Duodenal mucosa (tissue), 2 donors: ENCODE data around the gene GRIPAP1.

ENCODE experiments used
- H3K27ac ChIP-seq: one replicate; pipeline ENCODE4 v1.7.0; 2013; ENCODE audit warnings: low read depth, low read length
- H3K27me3 ChIP-seq, 2 donors: one replicate each; pipeline ENCODE4 v1.7.0; 2013; ENCODE audit warnings: low read length in 2 of 2, control low read depth in 1 of 2; ENCODE audit not compliant: insufficient read depth in 2 of 2, control insufficient read depth in 1 of 2
- H3K36me3 ChIP-seq, 2 donors: one replicate each; pipeline ENCODE4 v1.7.0; 2013; ENCODE audit warnings: low read length in 2 of 2, control low read depth in 1 of 2; ENCODE audit not compliant: insufficient read depth in 2 of 2, control insufficient read depth in 1 of 2
- H3K4me1 ChIP-seq, 2 donors: one replicate each; pipeline ENCODE4 v1.7.0; 2013; ENCODE audit warnings: low read length in 2 of 2, control low read depth in 1 of 2; ENCODE audit not compliant: insufficient read depth in 2 of 2, control insufficient read depth in 1 of 2
- H3K4me3 ChIP-seq, 2 donors: one replicate each; pipeline ENCODE4 v1.7.0; 2013; ENCODE audit warnings: low read length in 2 of 2, low read depth in 1 of 2
- H3K9ac ChIP-seq, 2 donors: one replicate each; pipeline ENCODE4 v1.7.0; 2013; ENCODE audit warnings: low read length in 2 of 2, low read depth in 1 of 2
- H3K9me3 ChIP-seq, 2 donors: one replicate each; pipeline ENCODE4 v1.7.0; 2013; ENCODE audit warnings: low read length in 2 of 2, control low read depth in 1 of 2; ENCODE audit not compliant: control insufficient read depth in 1 of 2

Gene GRIPAP1

DNA sequence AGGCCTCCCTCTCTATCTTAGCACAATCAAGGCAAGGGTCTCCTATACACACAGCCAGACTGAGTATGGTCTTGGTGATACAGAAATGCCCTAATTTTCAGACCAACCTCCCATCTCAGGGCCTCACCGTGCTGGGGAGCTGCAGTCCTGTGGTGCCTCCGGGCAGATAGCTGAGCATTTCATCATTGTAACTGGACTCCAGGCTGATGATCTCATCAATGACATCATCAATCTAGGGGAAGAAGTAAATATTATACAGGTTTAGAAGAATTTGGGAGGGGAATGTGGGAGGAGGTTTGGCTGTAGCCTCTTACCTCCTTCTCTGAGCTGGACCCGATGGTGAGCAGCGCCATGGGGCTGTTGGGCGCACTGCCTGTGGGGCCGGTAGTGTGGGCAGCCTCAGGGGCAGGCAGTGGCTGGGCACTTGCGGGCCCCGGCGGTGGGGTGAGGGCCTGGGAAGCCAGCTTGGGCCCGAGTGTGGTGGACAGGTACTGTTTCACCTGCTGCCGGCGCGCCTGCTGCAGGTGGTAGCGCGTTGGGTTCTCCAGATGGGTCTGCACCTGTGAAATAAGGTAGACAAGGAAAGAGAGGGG is 35.9 kb upstream of the GRIPAP1 start:
- H3K36me3 ChIP-seq = peaks cover 3 to 42% of the 10 kb centered on the region in 2 donors
- no peak overlapping the region for H3K27ac ChIP-seq
- no peak overlapping the region for H3K4me3 ChIP-seq
- no peaks in the 10 kb centered on the region for H3K27me3 ChIP-seq
- H3K9ac ChIP-seq = no peak overlapping the region
- peaks cover 6 to 20% of the 10 kb centered on the region in 2 donors for H3K4me1 ChIP-seq
- H3K9me3 ChIP-seq = no peaks in the 10 kb centered on the region

DNA sequence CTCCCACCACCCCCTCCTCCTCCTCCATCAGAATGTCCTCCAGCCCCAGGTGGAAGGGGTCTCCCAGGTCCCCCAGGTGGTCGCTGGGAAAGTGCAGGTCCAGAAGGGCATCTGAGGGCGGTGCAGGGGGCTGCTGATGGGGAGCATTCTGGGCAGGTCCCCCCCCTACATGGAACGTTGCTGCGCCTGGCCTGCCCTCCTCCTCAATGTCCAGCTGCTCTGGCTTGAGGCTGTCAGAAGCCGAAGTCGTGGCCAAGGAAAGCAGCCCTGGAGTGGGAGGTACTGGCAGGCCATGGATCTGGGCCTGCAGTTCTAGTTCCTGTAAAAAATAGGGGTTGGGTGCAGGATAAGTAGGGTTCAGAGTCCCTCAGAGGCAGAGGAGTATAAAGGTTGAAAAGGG is 28.2 kb upstream of the GRIPAP1 start:
- H3K27me3 ChIP-seq = no peaks in the 10 kb centered on the region
- peak overlapping the region; percentile 25 for H3K27ac ChIP-seq

DNA sequence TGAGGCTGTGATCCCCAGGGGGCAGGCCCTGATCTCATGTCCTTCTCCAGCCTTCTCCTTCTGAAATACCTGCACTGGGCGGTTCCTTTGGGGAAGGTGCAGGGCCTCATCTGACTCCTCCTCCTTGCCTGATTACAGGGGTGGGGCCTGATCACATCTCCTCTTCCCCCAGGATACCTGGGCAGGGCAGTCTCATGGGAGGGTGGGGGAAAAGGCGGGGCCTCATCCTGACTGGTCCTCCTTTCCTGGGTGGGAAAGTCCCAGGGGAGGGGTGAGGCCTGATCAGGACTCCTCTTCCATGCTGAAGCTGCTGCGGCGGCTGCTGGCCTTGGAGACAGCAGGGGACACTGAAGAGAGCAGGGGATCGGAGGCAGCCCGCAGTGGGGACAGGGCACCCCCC is 27.8 kb upstream of the GRIPAP1 start:
- peaks cover 0 to 28% of the 10 kb centered on the region in 2 donors for H3K36me3 ChIP-seq
- H3K27ac ChIP-seq = peak overlapping the region; percentile 25
- H3K9ac ChIP-seq = no peak overlapping the region
- H3K27me3 ChIP-seq = no peaks in the 10 kb centered on the region
- H3K4me1 ChIP-seq = no peaks in the 10 kb centered on the region
- no peak overlapping the region for H3K4me3 ChIP-seq
- H3K9me3 ChIP-seq = no peaks in the 10 kb centered on the region

More for the DNA sequence above, 28.2 kb upstream of the GRIPAP1 start:
- peaks cover 0 to 28% of the 10 kb centered on the region in 2 donors for H3K36me3 ChIP-seq
- H3K9me3 ChIP-seq = no peaks in the 10 kb centered on the region
- no peak overlapping the region for H3K9ac ChIP-seq
- H3K4me1 ChIP-seq = no peaks in the 10 kb centered on the region
- no peak overlapping the region for H3K4me3 ChIP-seq

DNA sequence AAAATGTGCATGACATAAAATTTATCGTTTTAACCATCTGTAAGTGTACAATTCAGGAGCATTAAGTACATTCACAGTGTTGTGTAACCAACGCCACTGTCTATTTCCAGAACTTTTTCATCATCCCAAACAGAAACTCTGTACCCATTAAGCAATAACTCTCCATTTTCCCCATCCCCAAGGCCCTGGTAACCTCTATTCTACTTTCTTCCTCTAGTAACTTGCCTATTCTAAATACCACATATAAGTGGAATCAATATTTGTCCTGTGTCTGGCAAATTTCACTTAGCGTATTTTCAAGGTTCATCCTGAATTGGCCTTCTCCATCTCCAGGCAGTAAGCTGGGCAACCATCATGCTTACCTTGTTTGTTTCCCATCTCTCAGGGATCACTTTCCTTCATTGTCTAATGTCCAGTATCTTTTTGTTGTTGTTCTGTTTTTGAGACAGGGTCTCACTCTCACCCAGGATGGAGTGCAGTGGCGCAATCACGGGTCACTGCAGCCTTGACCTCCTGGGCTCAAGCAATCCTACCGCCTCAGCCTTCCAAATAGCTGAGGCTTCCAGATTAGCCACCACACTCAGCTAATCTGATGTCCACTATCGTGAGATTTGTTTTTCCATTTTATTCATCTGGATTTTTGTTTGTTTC is 17.7 kb upstream of the GRIPAP1 start:
- no peaks in the 10 kb centered on the region for H3K4me1 ChIP-seq
- H3K27ac ChIP-seq = no peak overlapping the region
- no peak overlapping the region for H3K4me3 ChIP-seq
- H3K27me3 ChIP-seq = no peaks in the 10 kb centered on the region
- no peaks in the 10 kb centered on the region for H3K36me3 ChIP-seq
- no peaks in the 10 kb centered on the region for H3K9me3 ChIP-seq
- no peak overlapping the region for H3K9ac ChIP-seq

DNA sequence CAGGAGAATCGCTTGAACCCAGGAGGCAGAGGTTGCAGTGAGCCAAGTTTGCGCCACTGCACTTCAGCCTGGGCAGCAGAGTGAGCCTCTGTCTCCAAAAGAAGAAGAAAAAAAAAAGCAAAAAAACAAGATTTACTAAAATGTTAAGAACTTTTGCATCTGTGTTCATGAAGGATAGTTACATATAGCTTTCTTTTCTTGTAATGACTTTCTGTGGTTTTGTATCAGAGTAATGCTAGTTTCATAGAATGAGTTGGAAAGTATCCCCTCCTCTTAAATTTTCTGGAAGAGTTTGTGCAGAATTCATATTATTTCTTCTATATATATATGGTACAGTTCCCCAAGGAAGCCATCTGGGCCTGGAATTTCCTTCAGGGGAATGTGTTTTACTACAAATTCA is 17.0 kb upstream of the GRIPAP1 start:
- Histone ChIP-seq H3K27me3 (no peaks in the 10 kb centered on the region), H3K9ac (no peak overlapping the region), H3K27ac (no peak overlapping the region), H3K36me3 (no peaks in the 10 kb centered on the region), H3K9me3 (no peaks in the 10 kb centered on the region), H3K4me3 (no peak overlapping the region), H3K4me1 (no peaks in the 10 kb centered on the region)

DNA sequence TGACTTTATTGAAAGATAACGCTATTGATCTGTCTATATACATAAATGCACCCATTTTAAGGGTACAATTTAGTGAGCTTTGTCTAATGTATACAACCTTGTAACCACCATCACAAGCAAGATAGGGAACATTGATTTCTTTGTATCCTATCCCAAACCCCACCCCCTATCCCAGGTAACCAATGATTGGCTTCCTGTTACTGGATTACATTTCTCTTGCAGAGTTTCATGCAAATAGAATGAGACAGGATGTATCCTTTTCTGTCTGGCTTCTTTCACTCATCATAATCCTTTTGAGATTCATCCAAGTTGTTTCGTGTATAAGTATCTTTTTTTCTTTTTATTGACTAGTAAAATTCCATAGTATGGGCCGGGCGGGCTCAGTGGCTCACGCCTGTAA is 1.6 kb upstream of the GRIPAP1 start:
- Histone ChIP-seq H3K9me3 (no peaks in the 10 kb centered on the region), H3K27ac (no peak overlapping the region), H3K36me3 (peaks cover under 1 to 9% of the 10 kb centered on the region in 2 donors), H3K4me1 (peaks cover 0 to 7% of the 10 kb centered on the region in 2 donors), H3K9ac (no peak overlapping the region), H3K27me3 (no peaks in the 10 kb centered on the region), H3K4me3 (no peak overlapping the region)

DNA sequence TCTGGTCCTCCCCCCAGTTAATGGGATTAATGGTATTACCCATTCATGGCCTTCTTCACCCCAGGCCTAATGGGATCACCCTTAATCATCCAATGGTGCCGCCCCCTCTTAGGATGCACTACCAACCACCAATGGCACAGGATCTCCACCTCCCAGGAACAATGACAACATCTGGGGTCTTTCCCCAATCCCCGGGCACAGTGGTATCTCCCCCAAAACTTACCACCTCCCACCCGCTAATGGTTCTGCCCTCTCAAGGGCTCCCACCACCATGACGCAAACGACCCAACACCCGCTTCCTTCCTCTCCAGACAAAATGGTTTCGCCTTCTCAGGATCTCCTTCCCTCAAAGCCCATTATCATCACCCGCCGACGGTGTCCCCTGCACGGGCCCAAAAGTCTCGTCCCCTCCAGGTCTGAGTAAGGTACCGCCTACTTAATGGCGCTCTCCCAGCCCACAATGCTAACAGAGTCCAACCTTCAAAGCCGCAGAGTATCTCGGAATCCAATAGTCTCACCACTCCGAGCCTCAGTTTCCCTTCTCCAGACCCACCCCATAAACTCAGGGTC is 458 bp downstream of the GRIPAP1 start:
- H3K9ac ChIP-seq = peak overlapping the region; percentile 81 to 82

DNA sequence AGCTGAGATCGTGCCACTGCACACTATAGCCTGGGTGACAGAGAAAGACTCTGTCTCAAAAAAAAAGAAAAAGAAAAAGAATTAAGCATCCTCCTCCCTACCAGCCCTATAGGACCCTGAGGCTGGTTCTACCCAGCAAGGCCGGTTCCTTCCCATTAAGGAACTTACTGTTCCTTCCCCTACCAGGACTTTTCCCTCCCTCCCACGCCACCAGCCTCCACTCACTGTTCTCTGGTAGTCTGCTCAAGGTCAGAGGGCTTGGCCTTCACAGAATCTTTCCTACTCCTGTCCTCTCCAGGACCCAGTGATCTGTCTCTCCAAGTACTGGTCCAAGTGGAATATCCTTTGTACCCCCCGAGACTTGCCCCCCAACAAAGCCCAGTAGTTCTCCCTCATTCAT is 1.4 kb downstream of the GRIPAP1 start:
- H3K27ac ChIP-seq = no peak overlapping the region
- H3K9ac ChIP-seq = no peak overlapping the region
- H3K27me3 ChIP-seq = no peaks in the 10 kb centered on the region
- no peaks in the 10 kb centered on the region for H3K9me3 ChIP-seq
- peak overlapping the region; percentile 91 for H3K4me3 ChIP-seq
- peaks cover 0 to 7% of the 10 kb centered on the region in 2 donors for H3K4me1 ChIP-seq
- H3K36me3 ChIP-seq = peaks cover 12 to 24% of the 10 kb centered on the region in 2 donors

More for the DNA sequence above, 458 bp downstream of the GRIPAP1 start:
- no peaks in the 10 kb centered on the region for H3K27me3 ChIP-seq
- peaks cover 12 to 24% of the 10 kb centered on the region in 2 donors for H3K36me3 ChIP-seq
- H3K27ac ChIP-seq = no peak overlapping the region
- H3K4me1 ChIP-seq = peaks cover 0 to 7% of the 10 kb centered on the region in 2 donors
- no peaks in the 10 kb centered on the region for H3K9me3 ChIP-seq
- H3K4me3 ChIP-seq = peak overlapping the region; percentile 91

DNA sequence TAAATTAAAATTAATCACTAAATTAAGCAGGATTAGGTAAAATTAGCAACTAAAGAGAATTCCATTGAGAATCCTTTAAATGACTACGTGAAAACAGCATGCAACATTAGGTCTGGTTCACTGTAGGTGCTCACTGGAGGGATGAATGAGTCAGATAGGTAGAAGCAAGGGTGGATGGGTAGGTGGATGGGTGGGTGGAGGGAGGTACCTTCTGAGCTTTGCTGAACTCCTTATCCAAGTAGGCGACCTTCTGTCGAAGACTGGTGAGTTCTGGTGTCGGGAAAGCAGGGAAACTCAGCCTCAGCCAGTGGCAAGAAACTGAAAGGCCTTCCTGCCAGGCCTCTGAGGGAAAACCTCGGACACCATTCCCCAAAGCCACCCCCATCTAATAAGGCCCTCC is 3.0 kb downstream of the GRIPAP1 start:
- Histone ChIP-seq H3K9ac (no peak overlapping the region), H3K27ac (no peak overlapping the region), H3K9me3 (no peaks in the 10 kb centered on the region), H3K4me3 (no peak overlapping the region), H3K4me1 (peaks cover 0 to 7% of the 10 kb centered on the region in 2 donors), H3K36me3 (peaks cover 12 to 32% of the 10 kb centered on the region in 2 donors), H3K27me3 (no peaks in the 10 kb centered on the region)

DNA sequence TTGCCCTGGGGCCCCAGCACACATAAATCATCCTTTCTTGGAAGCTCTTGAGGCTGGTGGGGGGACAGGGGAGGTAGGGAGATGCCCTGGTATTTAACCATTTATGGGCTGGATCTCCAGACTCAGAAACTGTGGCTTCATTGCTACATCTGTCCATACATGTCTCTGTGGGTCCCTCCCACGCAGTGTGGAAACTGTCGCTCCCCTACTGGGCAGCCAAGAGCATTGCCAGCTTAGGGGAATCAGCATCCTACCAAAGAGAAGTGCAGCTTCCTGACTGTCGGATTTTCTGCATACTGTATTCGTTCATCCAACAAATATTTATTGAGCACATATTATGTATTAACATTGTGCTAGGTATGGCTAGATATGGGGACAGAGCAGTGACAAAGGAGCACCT is 3.7 kb downstream of the GRIPAP1 start:
- Histone ChIP-seq H3K4me3 (no peak overlapping the region), H3K4me1 (peaks cover 0 to 7% of the 10 kb centered on the region in 2 donors), H3K9ac (no peak overlapping the region), H3K27ac (no peak overlapping the region), H3K9me3 (no peaks in the 10 kb centered on the region), H3K27me3 (no peaks in the 10 kb centered on the region), H3K36me3 (peaks cover 12 to 37% of the 10 kb centered on the region in 2 donors)
